HEK293T (cell line): ENCODE data around the gene COX8C.

Source experiments
- BHLHE40 ChIP-seq: fragments of 450-650 bp; IDR thresholded peaks from 2 replicates; pipeline ENCODE4 v1.6.1; 2016; ENCODE audit warnings: mild to moderate bottlenecking, moderate library complexity, borderline replicate concordance
- ELF4 ChIP-seq: fragments of 450-650 bp; IDR thresholded peaks from 2 replicates; pipeline ENCODE4 v1.6.1; 2017; ENCODE audit warnings: antibody characterized with exemption
- FOXA1 ChIP-seq: fragments of 450-650 bp; IDR thresholded peaks from 2 replicates; pipeline ENCODE4 v1.6.1; 2016; ENCODE audit warnings: mild to moderate bottlenecking
- FOXK2 ChIP-seq: fragments of 450-650 bp; IDR thresholded peaks from 2 replicates; pipeline ENCODE4 v1.6.1; 2016; ENCODE audit warnings: mild to moderate bottlenecking
- NFRKB ChIP-seq: fragments of 450-650 bp; IDR thresholded peaks from 2 replicates; pipeline ENCODE4 v1.6.1; 2016; ENCODE audit warnings: mild to moderate bottlenecking, moderate library complexity
- SP1 ChIP-seq: fragments of 450-650 bp; IDR thresholded peaks from 2 replicates; pipeline ENCODE4 v1.6.1; 2017
- TARDBP ChIP-seq: fragments of 450-650 bp; IDR thresholded peaks from 2 replicates; pipeline ENCODE4 v1.6.1; 2016
- ZNF384 ChIP-seq: fragments of 450-650 bp; IDR thresholded peaks from 2 replicates; pipeline ENCODE4 v1.6.1; 2016

DNA sequence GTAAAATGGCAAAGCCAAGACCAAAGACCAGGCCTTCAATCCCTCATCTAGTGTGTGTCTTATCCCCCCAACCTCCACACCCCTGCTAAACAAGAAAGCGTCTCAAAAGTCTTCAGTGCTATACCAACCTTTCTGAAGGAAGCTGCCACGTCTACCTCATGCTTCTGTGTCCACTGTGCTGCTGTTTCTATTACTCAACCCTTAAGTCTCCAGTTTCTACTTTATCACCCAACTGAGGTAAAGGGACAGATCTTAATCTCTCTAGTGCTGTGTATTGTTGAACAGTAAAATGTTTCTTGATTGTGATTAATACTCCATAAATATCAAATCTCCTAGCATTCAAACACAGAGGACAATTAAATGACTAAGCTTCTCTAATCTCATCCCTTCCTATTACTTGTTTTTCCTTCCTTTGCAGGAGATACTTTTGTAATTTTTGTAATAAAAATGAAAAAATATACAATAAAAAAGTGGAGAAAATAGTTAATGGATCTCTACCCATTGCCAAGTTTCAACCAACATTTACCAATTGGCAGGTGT, 37.5 kb upstream of the COX8C start:
- TF ChIP-seq SP1 (no peak), TARDBP (no peak), FOXA1 (no peak), FOXK2 (no peak), BHLHE40 (no peak), ELF4 (no peak), NFRKB (no peak), ZNF384 (no peak)
